ENCODE data around the gene INTS11.

The INTS11 gene

GRCh38 chr1:1296070-1297061 is 28.1 kb downstream of the INTS11 start:
- DNase-seq (ENCODE audit: low read depth): no peak

GRCh38 chr1:1295154-1295923 is 29.1 kb downstream of the INTS11 start:
- no peak overlapping the region for H3K4me3 ChIP-seq (ENCODE audit: low read depth, low read length)
- DNase-seq (ENCODE audit: low read depth): no peak
- TF ChIP-seq CTCF (IDR thresholded peaks at IDR 0.05; ENCODE audit: control insufficient read depth, extremely low read depth, insufficient read depth): no peak

More at GRCh38 chr1:1296070-1297061, 28.1 kb downstream of the INTS11 start:
- H3K4me3 ChIP-seq (ENCODE audit: low read depth, low read length): no peak overlapping the region
- TF ChIP-seq CTCF (IDR thresholded peaks at IDR 0.05; ENCODE audit: control insufficient read depth, extremely low read depth, insufficient read depth): no peak

GRCh38 chr1:1294250-1294890 is 30.1 kb downstream of the INTS11 start:
- TF ChIP-seq CTCF (IDR thresholded peaks at IDR 0.05; ENCODE audit: control insufficient read depth, extremely low read depth, insufficient read depth): no peak
- no peak overlapping the region for H3K4me3 ChIP-seq (ENCODE audit: low read depth, low read length)
- no peak for DNase-seq (ENCODE audit: low read depth)

GRCh38 chr1:1293263-1294249 is 30.9 kb downstream of the INTS11 start:
- no peak for TF ChIP-seq CTCF (IDR thresholded peaks at IDR 0.05; ENCODE audit: control insufficient read depth, extremely low read depth, insufficient read depth)
- no peak overlapping the region for H3K4me3 ChIP-seq (ENCODE audit: low read depth, low read length)
- no peak for DNase-seq (ENCODE audit: low read depth)

GRCh38 chr1:1292851-1293250 is 31.6 kb downstream of the INTS11 start:
- no peak overlapping the region for H3K4me3 ChIP-seq (ENCODE audit: low read depth, low read length)
- DNase-seq (ENCODE audit: low read depth): no peak
- TF ChIP-seq CTCF (IDR thresholded peaks at IDR 0.05; ENCODE audit: control insufficient read depth, extremely low read depth, insufficient read depth): no peak

- no peak for TF ChIP-seq CTCF (IDR thresholded peaks at IDR 0.05; ENCODE audit: control insufficient read depth, extremely low read depth, insufficient read depth)
- DNase-seq (ENCODE audit: low read depth): no peak
- H3K4me3 ChIP-seq (ENCODE audit: low read depth, low read length): no peak overlapping the region
Observed at GRCh38 chr1:1292442-1292779, 32.0 kb downstream of the INTS11 start.

Data from LNCaP clone FGC (cell line).